GM12864 (cell line): ENCODE measurements around the gene TWIST1.

Source experiments
- DNase-seq: peaks from one replicate; pipeline ENCODE4 v3.0.0-alpha.2; 2011; ENCODE audit warnings: low read depth
- H3K4me3 ChIP-seq: 2 replicates; pipeline ENCODE4 v1.5.1; 2011; ENCODE audit warnings: mild to moderate bottlenecking, low read depth, low read length, control low read depth
- TF ChIP-seq, protein P1 (sequence below): IDR thresholded peaks from 2 replicates; pipeline ENCODE4 v1.5.1; 2011; ENCODE audit warnings: low read depth, mild to moderate bottlenecking, moderate library complexity, low read length, control low read depth, inconsistent platforms; ENCODE audit errors: missing control alignments

TWIST1 gene

GRCh38 chr7:19139706-19140327 is 22.4 kb upstream of the TWIST1 start:
- H3K4me3 ChIP-seq, result no peak overlapping the region
- TF ChIP-seq, protein P1, sequence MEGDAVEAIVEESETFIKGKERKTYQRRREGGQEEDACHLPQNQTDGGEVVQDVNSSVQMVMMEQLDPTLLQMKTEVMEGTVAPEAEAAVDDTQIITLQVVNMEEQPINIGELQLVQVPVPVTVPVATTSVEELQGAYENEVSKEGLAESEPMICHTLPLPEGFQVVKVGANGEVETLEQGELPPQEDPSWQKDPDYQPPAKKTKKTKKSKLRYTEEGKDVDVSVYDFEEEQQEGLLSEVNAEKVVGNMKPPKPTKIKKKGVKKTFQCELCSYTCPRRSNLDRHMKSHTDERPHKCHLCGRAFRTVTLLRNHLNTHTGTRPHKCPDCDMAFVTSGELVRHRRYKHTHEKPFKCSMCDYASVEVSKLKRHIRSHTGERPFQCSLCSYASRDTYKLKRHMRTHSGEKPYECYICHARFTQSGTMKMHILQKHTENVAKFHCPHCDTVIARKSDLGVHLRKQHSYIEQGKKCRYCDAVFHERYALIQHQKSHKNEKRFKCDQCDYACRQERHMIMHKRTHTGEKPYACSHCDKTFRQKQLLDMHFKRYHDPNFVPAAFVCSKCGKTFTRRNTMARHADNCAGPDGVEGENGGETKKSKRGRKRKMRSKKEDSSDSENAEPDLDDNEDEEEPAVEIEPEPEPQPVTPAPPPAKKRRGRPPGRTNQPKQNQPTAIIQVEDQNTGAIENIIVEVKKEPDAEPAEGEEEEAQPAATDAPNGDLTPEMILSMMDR, result no peak
- DNase-seq, result no peak

GRCh38 chr7:19133886-19134285 is 16.4 kb upstream of the TWIST1 start:
- TF ChIP-seq, protein P1, result no peak
- H3K4me3 ChIP-seq, result no peak overlapping the region
- no peak for DNase-seq

DNA sequence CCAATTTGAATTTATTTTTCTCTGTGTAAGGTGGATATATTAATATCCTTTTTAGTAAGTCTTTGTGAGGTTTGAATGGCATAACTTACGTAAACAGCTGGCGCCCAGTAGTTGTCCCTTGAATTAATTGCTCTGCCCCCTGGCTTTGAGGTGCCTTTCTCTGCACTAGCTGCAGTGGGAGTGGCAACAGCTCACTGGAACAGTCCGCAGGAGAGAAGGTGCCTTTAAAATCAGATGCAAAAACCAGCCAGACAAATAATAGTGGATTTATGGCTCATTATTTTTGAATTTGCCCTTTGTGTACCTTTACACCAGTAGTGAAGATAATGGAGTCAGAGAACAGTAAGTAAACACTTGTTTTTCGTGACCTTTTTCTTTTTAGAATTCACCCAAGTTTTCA is 16.0 kb upstream of the TWIST1 start:
- TF ChIP-seq, protein P1, result no peak
- DNase-seq, result no peak
- no peak overlapping the region for H3K4me3 ChIP-seq

DNA sequence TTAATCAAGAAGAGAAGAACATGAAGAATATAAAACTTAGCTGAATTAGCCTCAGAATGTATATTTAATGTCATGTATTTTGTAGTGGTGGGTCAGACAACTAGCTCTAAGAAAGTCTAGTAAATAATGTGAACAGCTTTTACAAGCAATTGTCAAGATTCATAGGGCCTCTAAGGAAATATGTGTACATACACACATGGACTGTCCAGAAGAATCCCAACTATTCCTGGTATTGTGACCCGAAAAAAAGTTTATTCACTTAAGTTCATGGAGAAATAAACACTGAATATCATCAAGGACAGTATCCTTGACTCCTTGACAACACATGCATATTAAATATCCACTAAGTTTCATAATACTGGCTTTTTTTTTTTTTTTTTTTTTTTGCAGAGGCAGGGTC is 11.4 kb upstream of the TWIST1 start:
- DNase-seq, result no peak
- TF ChIP-seq, protein P1, result no peak
- H3K4me3 ChIP-seq, result no peak overlapping the region

- no peak for DNase-seq
- TF ChIP-seq, protein P1, result peak; percentile 57
- H3K4me3 ChIP-seq, result no peak overlapping the region
Measured at GRCh38 chr7:19121977-19122588, 4.6 kb upstream of the TWIST1 start.

GRCh38 chr7:19119870-19120486 is 2.5 kb upstream of the TWIST1 start:
- TF ChIP-seq, protein P1, result no peak
- no peak overlapping the region for H3K4me3 ChIP-seq
- no peak for DNase-seq
